Measurements from ENCODE around the gene ADSL. TPM values are rescaled to one million over a fixed set of nuclear protein-coding genes. Genes with fewer than 3 reads are reported as not detected.

Gene ADSL
- total RNA-seq, 4 donors from 2014 or later: 41.8 to 51.7 (median 45.2) TPM

GRCh38 chr22:40391417-40391816 lies 45.1 kb downstream of the ADSL start:
- H3K36me3 ChIP-seq: no peaks in the 10 kb centered on the region
- H3K27ac ChIP-seq: no peak overlapping the region

GRCh38 chr22:40392618-40393017 lies 46.3 kb downstream of the ADSL start:
- no peak for TF ChIP-seq EP300 (IDR thresholded peaks at IDR 0.05)
- no peak for TF ChIP-seq POLR2A (IDR thresholded peaks at IDR 0.05)
- TF ChIP-seq POLR2AphosphoS5 (IDR thresholded peaks at IDR 0.05): no peak
- TF ChIP-seq, protein P1, sequence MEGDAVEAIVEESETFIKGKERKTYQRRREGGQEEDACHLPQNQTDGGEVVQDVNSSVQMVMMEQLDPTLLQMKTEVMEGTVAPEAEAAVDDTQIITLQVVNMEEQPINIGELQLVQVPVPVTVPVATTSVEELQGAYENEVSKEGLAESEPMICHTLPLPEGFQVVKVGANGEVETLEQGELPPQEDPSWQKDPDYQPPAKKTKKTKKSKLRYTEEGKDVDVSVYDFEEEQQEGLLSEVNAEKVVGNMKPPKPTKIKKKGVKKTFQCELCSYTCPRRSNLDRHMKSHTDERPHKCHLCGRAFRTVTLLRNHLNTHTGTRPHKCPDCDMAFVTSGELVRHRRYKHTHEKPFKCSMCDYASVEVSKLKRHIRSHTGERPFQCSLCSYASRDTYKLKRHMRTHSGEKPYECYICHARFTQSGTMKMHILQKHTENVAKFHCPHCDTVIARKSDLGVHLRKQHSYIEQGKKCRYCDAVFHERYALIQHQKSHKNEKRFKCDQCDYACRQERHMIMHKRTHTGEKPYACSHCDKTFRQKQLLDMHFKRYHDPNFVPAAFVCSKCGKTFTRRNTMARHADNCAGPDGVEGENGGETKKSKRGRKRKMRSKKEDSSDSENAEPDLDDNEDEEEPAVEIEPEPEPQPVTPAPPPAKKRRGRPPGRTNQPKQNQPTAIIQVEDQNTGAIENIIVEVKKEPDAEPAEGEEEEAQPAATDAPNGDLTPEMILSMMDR (IDR thresholded peaks at IDR 0.05): no peak
- no peaks in the 10 kb centered on the region for H3K9me3 ChIP-seq
- H3K27ac ChIP-seq: no peak overlapping the region
- no peak overlapping the region for H3K4me3 ChIP-seq
- no peaks in the 10 kb centered on the region for H3K36me3 ChIP-seq
- WGBS: 85% methylated on average over 2 of the region's 2 CpGs
- peaks cover 16% of the 10 kb centered on the region for H3K4me1 ChIP-seq
- DNase-seq (ENCODE audit: low spot score in 2 of 2): no peak
- no peaks in the 10 kb centered on the region for H3K27me3 ChIP-seq

More at GRCh38 chr22:40391417-40391816, 45.1 kb downstream of the ADSL start:
- peaks cover 4% of the 10 kb centered on the region for H3K4me1 ChIP-seq
- TF ChIP-seq POLR2A (IDR thresholded peaks at IDR 0.05) (no peak), POLR2AphosphoS5 (IDR thresholded peaks at IDR 0.05) (no peak), EP300 (IDR thresholded peaks at IDR 0.05) (no peak)
- TF ChIP-seq, protein P1 (IDR thresholded peaks at IDR 0.05): no peak
- no peak overlapping the region for H3K4me3 ChIP-seq
- no peaks in the 10 kb centered on the region for H3K27me3 ChIP-seq
- WGBS: 92% methylated on average over 2 of the region's 2 CpGs
- no peak for DNase-seq (ENCODE audit: low spot score in 2 of 2)
- H3K9me3 ChIP-seq: no peaks in the 10 kb centered on the region

- TF ChIP-seq POLR2AphosphoS5 (IDR thresholded peaks at IDR 0.05) (no peak), POLR2A (IDR thresholded peaks at IDR 0.05) (no peak), EP300 (IDR thresholded peaks at IDR 0.05) (no peak)
- TF ChIP-seq, protein P1 (IDR thresholded peaks at IDR 0.05): no peak
- H3K36me3 ChIP-seq: no peaks in the 10 kb centered on the region
- WGBS: 70% methylated on average over 3 of the region's 3 CpGs
- no peak for DNase-seq (ENCODE audit: low spot score in 2 of 2)
- peaks cover 17% of the 10 kb centered on the region for H3K4me1 ChIP-seq
- H3K27me3 ChIP-seq: no peaks in the 10 kb centered on the region
- H3K9me3 ChIP-seq: no peaks in the 10 kb centered on the region
- no peak overlapping the region for H3K4me3 ChIP-seq
- H3K27ac ChIP-seq: no peak overlapping the region
Measured at GRCh38 chr22:40394607-40395006, 48.3 kb downstream of the ADSL start.

- Histone ChIP-seq H3K4me3 (no peak overlapping the region), H3K4me1 (peaks cover 17% of the 10 kb centered on the region), H3K9me3 (no peaks in the 10 kb centered on the region), H3K36me3 (no peaks in the 10 kb centered on the region), H3K27me3 (no peaks in the 10 kb centered on the region), H3K27ac (no peak overlapping the region)
- TF ChIP-seq POLR2AphosphoS5 (IDR thresholded peaks at IDR 0.05): no peak
- TF ChIP-seq, protein P1 (IDR thresholded peaks at IDR 0.05): no peak
- DNase-seq (ENCODE audit: low spot score in 2 of 2): no peak
- WGBS: 96% methylated on average over 7 of the region's 7 CpGs
Measured at GRCh38 chr22:40395607-40396006, 49.3 kb downstream of the ADSL start.

- WGBS: 25% methylated on average over 4 of the region's 4 CpGs
- Histone ChIP-seq H3K27me3 (no peaks in the 10 kb centered on the region), H3K36me3 (peaks cover 8% of the 10 kb centered on the region), H3K9me3 (no peaks in the 10 kb centered on the region), H3K4me3 (no peak overlapping the region), H3K4me1 (peaks cover 17% of the 10 kb centered on the region), H3K27ac (peak overlapping the region; percentile 71)
- TF ChIP-seq, protein P1 (IDR thresholded peaks at IDR 0.05): no peak
- TF ChIP-seq POLR2A (IDR thresholded peaks at IDR 0.05): no peak
- TF ChIP-seq POLR2AphosphoS5 (IDR thresholded peaks at IDR 0.05): no peak
- TF ChIP-seq EP300 (IDR thresholded peaks at IDR 0.05): no peak
- no peak for DNase-seq (ENCODE audit: low spot score in 2 of 2)
Measured at GRCh38 chr22:40396882-40397281, 50.6 kb downstream of the ADSL start.

Measured in suprapubic skin (tissue), 4 donors.